GM21367 (cell line): Measurements from ENCODE around the gene PMP22.

Experiments
- ATAC-seq: cut with Tn5 transposase; IDR thresholded peaks from one replicate; pipeline ENCODE4 v1.9.1; 2021; ENCODE audit not compliant: unreplicated experiment

The PMP22 gene

GRCh38 chr17:15265131-15265530, at the start of gene PMP22:
PMP22 (minus strand) TSS chr17:15265326; CDS start chr17:15260727, 4,599 bp downstream.
- ATAC-seq = no peak

GRCh38 chr17:15311996-15312395, 46.9 kb upstream of the PMP22 start:
- ATAC-seq = no peak

- no peak for ATAC-seq
Observed at GRCh38 chr17:15309793-15310192, 44.7 kb upstream of the PMP22 start.

- ATAC-seq = no peak
Observed at GRCh38 chr17:15309236-15309635, 44.1 kb upstream of the PMP22 start.

GRCh38 chr17:15308758-15309157, 43.6 kb upstream of the PMP22 start:
- no peak for ATAC-seq

GRCh38 chr17:15307710-15308111, 42.6 kb upstream of the PMP22 start:
- no peak for ATAC-seq

- no peak for ATAC-seq
Observed at GRCh38 chr17:15303851-15304250, 38.7 kb upstream of the PMP22 start.

GRCh38 chr17:15303268-15303667, 38.1 kb upstream of the PMP22 start:
- ATAC-seq = no peak

- ATAC-seq = no peak
Observed at GRCh38 chr17:15301845-15302244, 36.7 kb upstream of the PMP22 start.

- no peak for ATAC-seq
Observed at GRCh38 chr17:15298176-15298575, 33.0 kb upstream of the PMP22 start.

GRCh38 chr17:15293558-15293957, 28.4 kb upstream of the PMP22 start:
- no peak for ATAC-seq

GRCh38 chr17:15291674-15292361, 26.7 kb upstream of the PMP22 start:
- ATAC-seq = no peak

GRCh38 chr17:15290605-15291004, 25.5 kb upstream of the PMP22 start:
- ATAC-seq = no peak

- ATAC-seq = no peak
Observed at GRCh38 chr17:15289285-15290183, 24.4 kb upstream of the PMP22 start.

GRCh38 chr17:15288859-15289258, 23.7 kb upstream of the PMP22 start:
- ATAC-seq = no peak

GRCh38 chr17:15287538-15288267, 22.6 kb upstream of the PMP22 start:
- no peak for ATAC-seq

- ATAC-seq = no peak
Observed at GRCh38 chr17:15285466-15285865, 20.3 kb upstream of the PMP22 start.

GRCh38 chr17:15284537-15284936, 19.4 kb upstream of the PMP22 start:
- no peak for ATAC-seq

- ATAC-seq = no peak
Observed at GRCh38 chr17:15284107-15284506, 19.0 kb upstream of the PMP22 start.

- ATAC-seq = no peak
Observed at GRCh38 chr17:15281909-15282308, 16.8 kb upstream of the PMP22 start.

- no peak for ATAC-seq
Observed at GRCh38 chr17:15278924-15279477, 13.9 kb upstream of the PMP22 start.
